GM23338 (cell line): ENCODE data around the gene CAST.

Experiments
- CTCF ChIP-seq, 2 experiments: fragments of 200-600 bp in 1 of 2; sonication (generic) in 1 of 2; conservative IDR thresholded peaks; 2 replicates each; pipeline versions ENCODE4 v1.5.1 to v1.6.1; 2016 to 2017; ENCODE audit warnings: antibody characterized with exemption in 2 of 2, low read depth in 2 of 2, mild to moderate bottlenecking in 2 of 2, moderate library complexity in 1 of 2
- ETS1 ChIP-seq: IDR thresholded peaks from 2 replicates; pipeline ENCODE4 v1.6.1; 2016; ENCODE audit warnings: antibody characterized with exemption
- EZH2 ChIP-seq: fragments of 200-600 bp; sonication (generic); IDR thresholded peaks from one replicate; pipeline ENCODE4 v1.8.0; 2017; ENCODE audit warnings: antibody characterized with exemption, mild to moderate bottlenecking, low read depth; ENCODE audit not compliant: unreplicated experiment
- EZH2phosphoT487 ChIP-seq: fragments of 200-600 bp; sonication (generic); IDR thresholded peaks from one replicate; pipeline ENCODE4 v1.8.1; 2018; ENCODE audit warnings: antibody characterized with exemption; ENCODE audit not compliant: unreplicated experiment
- JUNB ChIP-seq: IDR thresholded peaks from one replicate; pipeline ENCODE4 v1.6.1; 2016; ENCODE audit warnings: antibody characterized with exemption; ENCODE audit not compliant: unreplicated experiment
- POLR2AphosphoS5 ChIP-seq: IDR thresholded peaks from 2 replicates; pipeline ENCODE4 v1.6.1; 2016; ENCODE audit warnings: antibody characterized with exemption, low read depth
- REST ChIP-seq: IDR thresholded peaks from one replicate; pipeline ENCODE4 v1.6.1; 2018; ENCODE audit warnings: antibody characterized with exemption; ENCODE audit not compliant: unreplicated experiment
- STAT1 ChIP-seq: IDR thresholded peaks from one replicate; pipeline ENCODE4 v1.6.1; 2016; ENCODE audit warnings: antibody characterized with exemption; ENCODE audit not compliant: unreplicated experiment
- ZNF331 ChIP-seq: fragments of 250-450 bp; sonication (Bioruptor Pico); IDR thresholded peaks from 2 replicates; pipeline ENCODE4 v1.5.0; 2020; ENCODE audit warnings: low read depth, mild to moderate bottlenecking, moderate library complexity

- TF ChIP-seq CTCF (conservative IDR thresholded peaks at IDR 0.05; ENCODE audit: low read depth in 2 of 2): no peak
- no peak for TF ChIP-seq REST
- no peak for TF ChIP-seq EZH2phosphoT487
- no peak for TF ChIP-seq POLR2AphosphoS5
- TF ChIP-seq EZH2: no peak
- no peak for TF ChIP-seq STAT1
- TF ChIP-seq JUNB: no peak
- no peak for TF ChIP-seq ZNF331
- no peak for TF ChIP-seq ETS1
These were observed 33.8 kb upstream of the CAST start for GRCh38 chr5:96628406-96628805.
